Adipose tissue (tissue), 3 donors: Measurements from ENCODE around the gene WWOX. TPM values are rescaled to one million over a fixed set of nuclear protein-coding genes. Genes with fewer than 3 reads are reported as not detected.

Source experiments
- H3K27ac ChIP-seq: one replicate; pipeline ENCODE4 v1.5.1; 2013; ENCODE audit warnings: low read depth, low read length
- WGBS, 3 donors: extraction: QIAGEN DNeasy Blood & Tissue Kit; methylation state at CpG; one replicate each; pipeline ENCODE4 v1.1.7; 2013; 5-methylcytosine and 5-hydroxymethylcytosine counted together
- polyA plus RNA-seq, 3 donors: library from polyadenylated mRNA; stranded (reverse); fragments of 200-250 nt; gene quantifications; one replicate each; pipeline ENCODE4 v1.2.3, GENCODE V29; 2013
- donor health status: healthy with polysubstance abuse.
- donor health status: Bipolar disorder and iron deficiency.
- donor health status: healthy.

WWOX gene
- polyA plus RNA-seq, 3 donors: 5.7 to 10.6 (median 7.0) TPM

DNA sequence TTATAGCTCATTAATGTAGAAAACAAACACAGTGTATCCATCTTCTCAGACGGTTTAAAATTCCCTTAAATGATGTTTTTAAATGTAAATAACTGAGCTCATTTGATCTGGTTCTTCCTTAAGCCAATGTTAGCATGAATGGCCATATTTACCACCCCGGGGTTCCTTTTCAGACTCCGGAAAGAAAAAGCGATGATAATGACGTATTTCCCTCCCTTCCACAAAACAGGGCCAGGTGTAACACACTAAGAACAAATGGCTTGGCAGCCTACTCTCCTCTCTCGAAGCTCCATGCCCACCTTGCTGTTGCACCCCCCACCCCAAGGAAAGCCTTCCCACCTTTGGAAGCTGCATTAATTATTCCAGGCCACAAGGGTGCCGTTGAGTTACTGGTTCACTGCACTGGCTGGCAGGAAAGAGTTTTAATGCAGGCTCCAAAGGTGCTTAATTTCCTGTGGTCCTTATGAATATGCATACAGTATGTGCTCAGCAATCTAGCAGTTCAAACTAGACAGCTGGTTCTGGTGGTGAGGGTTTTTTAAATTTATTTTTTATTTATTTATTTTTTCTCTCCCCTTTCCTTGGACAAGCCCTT lies 378.9 kb downstream of the WWOX start:
- H3K27ac ChIP-seq: no peak overlapping the region
- WGBS, 3 donors: 81 to 86% (median 82%) methylated on average over 7 of the region's 7 CpGs

DNA sequence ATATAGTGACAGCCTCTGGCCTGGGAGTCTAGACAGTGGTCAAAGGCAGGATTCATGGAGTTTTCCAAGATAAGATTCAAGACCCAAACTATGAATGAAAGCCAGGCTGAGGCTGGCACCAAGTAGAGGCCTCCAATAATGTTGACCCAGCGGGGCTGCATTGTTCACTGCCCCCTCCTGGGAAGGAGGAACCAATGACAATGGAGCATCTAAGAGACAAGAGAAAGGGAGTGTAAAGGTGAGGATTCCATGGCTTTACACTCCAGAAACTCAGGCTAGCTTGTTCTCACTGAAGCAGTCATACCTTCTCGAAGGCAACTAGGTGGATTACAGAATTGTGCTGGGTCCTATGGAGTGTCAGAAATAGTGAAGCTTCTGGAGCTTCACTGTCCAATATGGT lies 380.3 kb downstream of the WWOX start:
- no peak overlapping the region for H3K27ac ChIP-seq
- WGBS, 3 donors: 94 to 97% (median 96%) methylated on average over 2 of the region's 2 CpGs

DNA sequence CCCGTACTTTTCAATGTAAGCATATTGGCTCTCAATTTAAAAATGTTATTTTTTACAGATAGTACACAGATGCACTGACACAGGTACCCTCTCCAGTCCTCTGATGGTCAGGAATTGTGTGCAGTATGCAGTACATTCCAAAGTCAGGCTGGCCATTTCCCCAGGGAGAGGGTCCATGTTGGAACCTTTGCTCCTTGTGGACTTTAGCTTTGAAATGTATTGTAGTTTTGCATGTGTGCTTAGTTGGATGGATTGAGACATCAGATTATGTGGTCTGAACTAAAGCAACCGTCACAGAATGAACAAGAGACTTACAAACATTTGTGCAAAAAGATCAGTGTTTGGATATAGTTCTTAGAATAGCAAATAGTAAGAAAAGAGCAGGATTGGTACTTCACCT lies 381.1 kb downstream of the WWOX start:
- H3K27ac ChIP-seq: no peak overlapping the region
- WGBS, 3 donors: 71 to 92% (median 91%) methylated on average over 2 of the region's 2 CpGs

DNA sequence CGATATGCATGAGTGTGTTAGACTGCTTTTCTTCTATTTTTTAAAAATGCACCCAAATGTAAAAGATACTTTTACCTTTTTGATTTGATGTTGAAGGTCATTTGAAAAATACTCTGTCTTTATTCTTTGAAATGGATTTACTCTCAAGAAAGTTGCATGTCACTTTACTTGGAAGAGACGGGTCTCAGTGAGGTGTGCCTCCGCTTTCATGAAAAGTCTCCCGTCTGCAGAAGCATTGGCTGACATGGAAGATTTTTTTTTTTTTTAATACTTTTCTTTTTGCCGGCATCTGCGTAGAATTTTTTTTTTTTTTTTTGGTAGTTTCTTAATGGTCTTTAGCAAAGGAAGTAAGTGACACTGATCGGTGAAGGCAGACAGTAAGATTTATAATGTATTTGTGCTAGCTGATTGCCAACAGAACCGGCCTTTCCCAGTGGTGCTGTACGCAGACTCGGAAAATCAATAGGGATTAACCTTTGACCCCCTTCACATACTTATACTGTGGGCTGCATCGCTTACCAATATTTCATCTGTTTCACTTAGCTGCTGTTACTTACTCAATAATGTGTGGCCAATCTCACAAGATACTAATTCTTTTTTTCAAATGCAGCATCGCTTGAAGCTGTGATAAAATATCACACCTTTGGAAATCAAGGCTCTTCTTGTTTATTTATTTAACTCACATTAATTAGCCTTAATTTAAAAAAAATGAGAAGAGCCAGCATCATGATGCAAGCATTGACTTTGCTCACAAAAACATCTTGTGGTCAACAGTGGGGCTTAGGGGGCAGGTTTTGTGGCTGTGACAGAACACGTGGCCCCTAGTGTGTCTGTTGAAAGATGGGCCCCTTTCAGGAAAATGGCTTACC lies 383.9 kb downstream of the WWOX start:
- no peak overlapping the region for H3K27ac ChIP-seq
- WGBS, 3 donors: 64 to 92% (median 89%) methylated on average over 13 of the region's 13 CpGs

DNA sequence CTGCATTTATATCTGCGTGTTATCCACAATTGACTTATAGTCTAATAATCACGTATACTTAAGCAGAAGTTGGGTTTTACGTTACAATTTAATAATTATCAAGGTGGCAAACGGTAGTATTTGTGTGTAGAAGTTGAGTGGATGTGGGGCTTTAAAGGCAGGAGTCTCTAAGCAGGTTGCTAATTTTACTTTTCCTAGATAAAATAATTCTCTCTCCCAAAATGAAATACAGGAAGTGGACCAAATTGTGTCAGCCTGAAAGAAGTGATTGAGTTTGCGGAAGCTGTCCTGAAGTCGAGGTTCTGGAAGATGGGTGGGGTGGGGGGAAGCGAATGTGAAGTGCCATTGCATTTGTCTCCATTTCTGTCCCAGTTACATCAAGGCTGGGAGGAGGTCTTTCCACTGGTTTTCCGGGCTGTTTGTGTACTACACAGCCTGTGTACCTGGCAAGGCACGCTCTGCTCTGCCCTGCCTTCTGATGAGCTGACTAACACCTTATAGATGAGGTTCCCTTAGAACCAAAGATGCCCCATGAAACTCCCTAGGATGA lies 385.1 kb downstream of the WWOX start:
- H3K27ac ChIP-seq: no peak overlapping the region
- 87 to 90% (median 88%) methylated on average over 9 of the region's 9 CpGs for WGBS, 3 donors

DNA sequence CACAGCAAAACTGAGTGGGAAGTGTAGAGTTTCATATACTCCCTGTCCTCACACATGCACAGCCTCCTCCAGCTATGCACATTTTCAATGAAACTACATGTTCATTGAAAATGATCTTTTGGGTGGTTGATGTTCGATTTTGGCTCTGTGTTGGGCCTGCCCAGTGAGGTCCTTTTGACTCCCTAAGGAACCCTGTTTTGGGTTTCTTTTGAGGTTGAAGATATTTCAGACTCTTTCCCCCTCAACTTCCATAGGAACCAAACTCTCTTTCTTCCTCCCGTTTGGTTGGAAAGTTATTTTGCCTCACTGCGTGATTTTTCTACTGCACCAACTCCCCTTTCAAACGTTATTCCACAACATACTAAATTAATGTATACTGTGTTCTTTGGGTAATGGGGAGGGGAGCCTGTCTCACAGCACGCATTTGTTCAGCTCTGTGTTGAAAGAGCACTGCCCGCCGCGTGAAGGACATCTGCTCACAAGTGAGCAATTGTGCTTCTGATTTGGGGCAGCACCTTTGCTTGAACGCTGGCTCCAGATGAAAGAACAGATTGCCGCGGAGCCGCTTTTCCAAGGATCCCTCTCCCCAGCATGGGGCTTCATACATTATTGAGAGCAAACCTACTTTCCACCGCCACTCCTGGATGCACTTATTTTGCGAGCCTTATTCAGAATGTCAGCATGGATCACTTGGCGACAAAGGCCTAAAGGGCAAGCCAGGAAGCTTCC lies 385.9 kb downstream of the WWOX start:
- 57 to 87% (median 87%) methylated on average over 15 of the region's 15 CpGs for WGBS, 3 donors
- H3K27ac ChIP-seq: no peak overlapping the region

DNA sequence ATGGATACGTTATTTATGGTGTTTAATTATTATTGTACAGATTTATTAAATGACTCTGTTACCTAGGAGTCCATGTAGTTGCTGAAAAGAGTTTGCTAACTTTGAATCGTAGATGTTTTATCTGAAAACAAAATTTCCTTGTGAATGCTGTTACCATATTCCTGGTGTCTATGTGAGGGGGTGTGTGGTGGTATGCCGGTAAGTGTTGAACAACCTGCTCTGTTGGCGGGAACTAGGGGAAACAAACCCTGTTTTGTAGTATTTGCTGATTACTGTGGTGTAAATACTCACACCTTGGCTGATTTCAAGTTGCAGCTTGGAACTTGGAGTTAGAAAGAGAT lies 386.4 kb downstream of the WWOX start:
- WGBS, 3 donors: 80 to 96% (median 94%) methylated on average over 4 of the region's 4 CpGs
- H3K27ac ChIP-seq: no peak overlapping the region

DNA sequence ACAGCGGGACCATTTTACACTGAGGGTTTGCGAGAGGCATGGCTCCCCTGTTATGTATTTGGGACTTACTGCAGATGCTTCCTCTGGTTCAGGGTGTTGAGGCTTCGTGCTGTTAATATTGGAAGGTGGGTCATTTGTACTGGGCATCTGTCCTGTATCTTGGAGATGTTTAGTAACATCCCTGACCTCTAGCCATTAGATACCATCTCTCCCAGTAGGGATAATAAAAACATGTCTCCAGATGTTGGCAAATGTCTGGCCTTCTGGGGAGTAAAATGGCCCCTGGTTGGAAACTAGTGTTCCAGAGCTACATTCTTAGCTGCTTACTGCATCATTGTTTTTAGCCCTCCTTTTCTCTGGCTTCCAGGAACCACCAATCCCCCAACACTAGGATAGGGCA lies 388.0 kb downstream of the WWOX start:
- WGBS, 3 donors: 89 to 95% (median 93%) methylated on average over 3 of the region's 3 CpGs
- no peak overlapping the region for H3K27ac ChIP-seq

DNA sequence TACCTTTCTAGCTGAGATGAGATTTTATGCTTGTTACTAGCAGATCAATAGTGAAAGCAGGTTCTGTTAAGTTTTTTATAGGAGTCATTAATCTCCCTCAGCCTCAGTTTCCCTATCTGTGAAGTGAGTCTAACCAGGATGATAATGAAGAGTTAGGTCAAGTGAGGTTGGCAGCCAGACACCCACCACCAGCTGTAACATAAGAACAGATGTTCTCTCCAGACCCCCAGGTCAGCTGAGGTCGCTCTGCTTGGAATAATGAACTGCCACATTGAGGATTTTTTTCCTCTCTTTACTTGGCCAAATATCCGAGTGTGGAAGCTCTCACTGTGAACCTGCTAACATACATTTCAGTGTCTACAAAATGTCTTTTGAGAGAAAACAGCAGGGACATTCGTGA lies 389.6 kb downstream of the WWOX start:
- 48 to 56% (median 55%) methylated on average over 3 of the region's 3 CpGs for WGBS, 3 donors
- H3K27ac ChIP-seq: no peak overlapping the region

DNA sequence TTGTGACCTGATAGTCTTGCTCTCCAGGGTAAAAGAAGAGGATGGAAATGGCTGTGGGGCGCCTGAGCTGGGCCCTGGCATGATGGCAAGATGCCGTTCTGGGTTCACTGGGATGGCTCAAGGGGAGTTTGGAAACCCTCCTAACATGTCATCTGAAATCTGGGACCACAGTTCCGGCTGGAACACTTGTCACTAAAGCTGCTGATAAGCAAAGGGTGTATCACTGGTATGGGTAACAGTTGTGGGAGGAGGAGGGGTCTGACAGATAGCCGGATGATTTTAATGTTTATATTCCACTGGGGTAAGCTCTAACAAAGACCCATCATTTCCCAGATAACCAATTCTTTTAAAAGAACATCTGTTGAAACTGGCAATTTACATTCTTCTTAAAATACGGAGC lies 390.2 kb downstream of the WWOX start:
- 75 to 85% (median 75%) methylated on average over 5 of the region's 5 CpGs for WGBS, 3 donors
- no peak overlapping the region for H3K27ac ChIP-seq

DNA sequence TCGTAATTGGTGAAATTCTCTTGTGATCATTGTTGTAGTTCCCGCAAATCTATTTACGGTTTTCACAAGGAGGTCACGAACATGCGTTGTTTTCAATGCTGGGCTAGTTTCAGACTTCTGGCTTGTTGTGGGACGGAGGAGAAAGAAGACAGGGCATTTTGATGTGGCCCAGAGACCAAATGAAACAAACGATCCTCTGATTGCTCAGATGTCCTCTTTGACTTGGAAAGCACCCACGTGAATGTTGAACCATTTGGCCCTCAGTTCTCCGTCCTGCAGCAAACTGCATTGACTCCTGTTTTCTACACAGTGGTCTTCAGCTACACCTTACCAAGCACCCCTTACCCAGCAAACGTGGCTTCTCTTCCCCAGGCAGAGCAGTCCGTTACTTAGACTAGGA lies 391.0 kb downstream of the WWOX start:
- no peak overlapping the region for H3K27ac ChIP-seq
- WGBS, 3 donors: 91 to 93% (median 93%) methylated on average over 11 of the region's 11 CpGs

DNA sequence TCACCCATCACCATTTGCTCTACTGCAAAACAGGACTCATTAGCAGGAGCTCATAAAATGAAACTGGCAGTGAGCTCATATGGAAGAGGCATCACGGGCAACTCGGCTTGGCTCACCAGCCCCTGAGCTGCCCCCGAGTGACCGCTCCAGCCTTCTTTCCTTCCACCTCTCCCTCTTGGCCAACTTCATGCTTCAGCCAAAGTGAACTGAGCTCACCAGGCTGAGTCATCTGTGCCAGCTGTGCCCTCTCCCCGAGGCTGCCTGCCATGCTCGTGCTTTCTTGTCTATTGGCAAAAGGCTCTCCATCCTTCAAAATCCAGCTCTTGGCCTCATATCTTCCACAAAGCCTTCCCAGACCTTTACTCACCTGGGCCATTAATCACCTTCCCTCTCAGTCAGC lies 391.4 kb downstream of the WWOX start:
- 87 to 90% (median 88%) methylated on average over 6 of the region's 6 CpGs for WGBS, 3 donors
- no peak overlapping the region for H3K27ac ChIP-seq

DNA sequence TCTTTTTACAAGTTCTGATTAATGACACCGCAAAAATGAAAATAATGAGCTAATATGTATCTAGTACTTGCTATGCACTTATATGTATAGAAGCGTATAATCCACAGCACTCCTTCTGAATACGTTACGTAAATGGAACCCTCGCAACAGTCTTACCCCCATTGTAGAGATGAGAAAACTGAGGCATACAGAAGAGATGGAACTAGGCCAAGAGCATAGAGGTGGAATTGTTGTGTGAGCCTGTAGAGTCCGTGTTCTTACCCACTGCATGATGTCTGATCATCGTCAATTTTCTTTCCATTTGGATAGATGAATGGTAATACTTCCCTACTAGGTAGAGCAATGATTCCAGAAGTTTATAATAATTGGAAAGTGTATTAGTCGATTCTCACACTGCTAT lies 394.1 kb downstream of the WWOX start:
- WGBS, 3 donors: 96 to 99% (median 97%) methylated on average over 8 of the region's 8 CpGs

DNA sequence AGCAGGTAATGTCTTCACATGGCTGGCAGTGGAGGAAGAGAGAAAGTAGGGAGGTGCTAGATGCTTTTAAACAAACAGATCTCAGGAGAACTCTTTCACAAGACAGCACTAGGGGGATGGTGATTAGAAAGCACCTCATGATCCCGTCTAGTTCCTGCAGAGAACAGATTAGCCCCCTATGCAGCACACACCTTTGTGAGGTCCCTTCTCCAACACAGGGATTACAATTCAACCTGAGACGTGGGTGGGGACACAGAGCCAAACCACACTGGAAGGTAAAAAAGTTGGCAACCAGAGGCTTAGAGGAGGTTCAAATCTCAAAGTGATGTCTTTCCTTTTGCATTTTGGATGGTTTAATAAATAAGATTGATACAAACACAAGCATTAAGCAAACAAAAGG lies 394.7 kb downstream of the WWOX start:
- H3K27ac ChIP-seq: no peak overlapping the region
- 74 to 88% (median 83%) methylated on average over 2 of the region's 2 CpGs for WGBS, 3 donors

More for the DNA sequence above, 394.1 kb downstream of the WWOX start:
- no peak overlapping the region for H3K27ac ChIP-seq

DNA sequence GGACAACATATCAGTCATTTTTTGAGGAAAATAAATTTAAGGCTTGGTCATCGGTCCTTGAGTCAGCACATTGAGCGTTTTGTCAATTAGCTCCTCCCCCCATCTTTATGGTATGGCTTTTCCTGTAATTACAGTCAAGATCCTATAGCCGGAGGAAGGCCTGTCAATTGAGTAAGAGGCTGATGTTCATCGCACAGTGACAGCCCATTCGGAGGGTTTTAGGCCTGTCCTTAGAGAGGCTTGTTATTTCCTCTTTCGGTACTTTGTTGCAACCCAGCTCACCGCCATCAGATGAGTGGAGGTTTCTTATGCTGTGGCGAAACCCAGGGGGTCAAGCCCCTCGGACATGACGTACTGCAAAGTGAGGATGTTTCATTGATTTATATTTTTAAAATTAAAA lies 395.2 kb downstream of the WWOX start:
- WGBS, 3 donors: 54 to 91% (median 66%) methylated on average over 10 of the region's 10 CpGs
- H3K27ac ChIP-seq: no peak overlapping the region

DNA sequence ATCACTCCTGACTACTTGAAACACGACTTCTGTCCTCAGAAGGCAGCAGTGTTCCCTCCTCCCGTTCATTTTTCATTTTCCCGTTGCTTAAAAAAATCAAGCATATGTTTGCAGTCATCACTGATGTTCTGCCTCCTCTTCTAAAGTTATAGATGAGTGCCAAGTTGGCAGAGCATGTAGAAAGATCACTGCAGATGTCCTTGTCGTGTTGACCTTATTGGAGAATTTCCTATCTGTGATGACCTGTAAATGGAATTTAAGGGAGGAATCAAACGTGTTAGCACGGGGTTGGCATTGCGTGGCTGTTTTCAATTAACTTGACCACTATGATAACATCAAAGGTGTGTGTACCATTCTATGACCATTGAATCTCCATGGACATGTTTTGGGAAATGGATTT lies 396.7 kb downstream of the WWOX start:
- no peak overlapping the region for H3K27ac ChIP-seq
- WGBS, 3 donors: 90 to 92% (median 91%) methylated on average over 7 of the region's 7 CpGs

DNA sequence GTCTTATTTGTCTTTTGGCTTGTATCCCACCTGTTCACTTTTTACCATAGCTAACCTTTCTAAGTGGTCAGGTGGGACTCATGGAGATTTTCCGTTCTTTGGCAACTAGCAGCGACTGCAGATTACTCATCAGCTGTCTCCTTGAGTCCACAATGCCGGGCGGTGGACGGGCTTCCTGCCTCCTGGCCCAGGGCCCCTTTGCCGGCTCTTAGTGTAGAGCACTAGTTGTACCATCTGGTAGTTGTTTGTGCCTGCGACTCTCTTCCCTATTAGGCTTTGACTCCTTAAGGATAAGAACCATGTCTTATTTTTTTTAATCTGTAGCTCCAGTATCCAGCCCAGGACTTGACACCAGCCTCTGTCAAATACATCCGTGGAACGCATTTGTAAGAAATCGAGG lies 399.9 kb downstream of the WWOX start:
- H3K27ac ChIP-seq: no peak overlapping the region
- WGBS, 3 donors: 80 to 93% (median 84%) methylated on average over 10 of the region's 10 CpGs

DNA sequence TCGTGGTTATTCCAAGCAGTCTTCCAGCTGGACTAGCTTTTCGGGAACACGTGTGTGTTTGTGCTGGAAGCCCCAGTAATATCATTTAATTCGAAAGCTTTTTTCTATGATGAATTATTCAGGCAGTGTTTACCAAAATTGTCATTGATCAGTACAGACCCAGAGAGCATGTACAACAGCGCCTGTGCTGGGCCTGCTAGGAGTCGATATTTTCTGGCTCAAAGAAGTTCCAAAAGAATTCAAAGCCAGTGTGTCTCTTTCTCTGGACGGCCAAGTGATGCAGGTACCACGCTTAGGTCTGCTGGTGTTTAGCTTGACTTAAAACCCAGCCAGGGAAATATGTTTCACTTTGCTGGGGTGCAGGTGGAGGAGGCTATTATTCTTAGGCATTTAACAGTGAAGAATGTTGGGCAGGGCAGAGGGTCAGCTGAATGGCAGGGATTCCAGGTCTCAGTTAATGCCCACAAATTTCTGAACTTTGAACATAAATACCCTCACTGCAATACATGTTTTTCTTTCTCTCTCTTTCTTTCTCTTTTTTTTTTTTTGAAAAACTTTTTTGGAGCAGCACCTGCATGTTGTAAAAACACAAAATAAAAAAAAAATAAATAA lies 401.3 kb downstream of the WWOX start:
- 88 to 94% (median 89%) methylated on average over 8 of the region's 8 CpGs for WGBS, 3 donors
- no peak overlapping the region for H3K27ac ChIP-seq

DNA sequence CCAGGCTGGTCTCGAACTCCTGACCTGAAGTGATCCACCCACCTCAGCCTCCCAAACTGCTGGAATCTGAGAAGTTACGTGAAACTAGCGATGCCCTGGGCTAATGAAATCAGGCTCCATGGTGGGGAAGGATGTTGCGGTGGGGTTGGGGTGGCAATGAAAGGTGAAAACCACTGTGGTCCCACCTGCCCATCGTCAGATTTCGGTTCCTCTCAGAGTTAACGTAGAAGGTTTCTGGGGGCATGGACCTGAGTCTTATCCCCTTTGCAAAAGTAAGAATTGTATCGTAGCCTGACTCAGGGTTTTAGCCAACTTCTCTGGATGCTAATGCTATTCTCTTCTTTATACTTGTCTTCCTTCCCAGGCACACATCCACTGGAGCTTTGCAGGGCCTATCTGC lies 402.3 kb downstream of the WWOX start:
- WGBS, 3 donors: 94 to 95% (median 94%) methylated on average over 8 of the region's 8 CpGs
- no peak overlapping the region for H3K27ac ChIP-seq
